Fibroblast of lung (primary cell): ENCODE results near the gene ING5. TPM values are rescaled to one million over a fixed set of nuclear protein-coding genes. Genes with fewer than 3 reads are reported as not detected.

ENCODE experiments used
- DNase-seq, 2 donors: peaks; one replicate each; pipeline versions ENCODE4 v3.0.0 to v3.0.0-alpha.2; 2010; ENCODE audit warnings: low read depth in 2 of 2
- H2AFZ ChIP-seq: 2 replicates; pipeline ENCODE4 v1.5.1; 2012; ENCODE audit warnings: low read length, control low read depth, inconsistent platforms
- H3K27ac ChIP-seq: 2 replicates; pipeline ENCODE4 v1.5.1; 2011; ENCODE audit warnings: low read length, control low read depth; ENCODE audit not compliant: insufficient read depth
- H3K27me3 ChIP-seq: 2 replicates; pipeline ENCODE4 v1.5.1; 2011; ENCODE audit warnings: mild to moderate bottlenecking, low read length; ENCODE audit not compliant: control insufficient read depth, insufficient read depth
- H3K36me3 ChIP-seq: 2 replicates; pipeline ENCODE4 v1.5.1; 2011; ENCODE audit warnings: low read length; ENCODE audit not compliant: control insufficient read depth, insufficient read depth
- H3K4me1 ChIP-seq: 2 replicates; pipeline ENCODE4 v1.5.1; 2011; ENCODE audit warnings: low read length; ENCODE audit not compliant: control insufficient read depth, insufficient read depth; ENCODE audit errors: extremely low read depth
- H3K4me2 ChIP-seq: 2 replicates; pipeline ENCODE4 v1.5.1; 2011; ENCODE audit warnings: low read length, control low read depth; ENCODE audit not compliant: insufficient read depth; ENCODE audit errors: extremely low read depth
- H3K4me3 ChIP-seq, 4 experiments: fragments of 200-600 bp in 1 of 4; sonication (generic) in 1 of 4; replicated peaks in 1 of 4; 2 replicates each; pipeline ENCODE4 v1.5.1; 2011 to 2016; ENCODE audit warnings: low read length in 4 of 4, low read depth in 3 of 4, mild to moderate bottlenecking in 3 of 4, control low read depth in 2 of 4, inconsistent platforms in 1 of 4, mixed read lengths in 1 of 4; ENCODE audit not compliant: insufficient read depth in 1 of 4; ENCODE audit errors: control extremely low read depth in 1 of 4
- H3K79me2 ChIP-seq: 2 replicates; pipeline ENCODE4 v1.5.1; 2012; ENCODE audit warnings: mild to moderate bottlenecking, low read length, inconsistent platforms; ENCODE audit not compliant: control insufficient read depth, insufficient read depth
- H3K9ac ChIP-seq: 2 replicates; pipeline ENCODE4 v1.5.1; 2011; ENCODE audit warnings: mild to moderate bottlenecking, low read length, control low read depth; ENCODE audit not compliant: insufficient read depth
- H3K9me3 ChIP-seq: 2 replicates; pipeline ENCODE4 v1.5.1; 2012; ENCODE audit warnings: low read depth, low read length; ENCODE audit not compliant: control insufficient read depth, insufficient read depth
- H4K20me1 ChIP-seq: 2 replicates; pipeline ENCODE4 v1.5.1; 2011; ENCODE audit warnings: low read length; ENCODE audit not compliant: control insufficient read depth, insufficient read depth; ENCODE audit errors: extremely low read depth
- EZH2 ChIP-seq: IDR thresholded peaks from 2 replicates; pipeline ENCODE4 v1.5.1; 2012; ENCODE audit warnings: low read length, control low read depth, mild to moderate bottlenecking; ENCODE audit errors: missing control alignments
- polyA plus RNA-seq, 2 donors: library from polyadenylated mRNA; depleted of rRNA in 1 of 2; stranded (reverse) in 1 of 2; unstranded in 1 of 2; fragments of >200 nt; gene quantifications; 2 replicates each; pipeline ENCODE4 v1.2.1, GENCODE V29; 2011 to 2012; ENCODE audit warnings: missing spikeins in 1 of 2
- total RNA-seq: library from RNA; depleted of rRNA; stranded (reverse); fragments of >200 nt; gene quantifications from 2 replicates; pipeline ENCODE4 v1.2.1, GENCODE V29; 2014
- TF ChIP-seq, protein P1 (sequence below), 2 donors: IDR thresholded peaks in 1 of 2; conservative IDR thresholded peaks in 1 of 2; 1 replicate in 1 of 2; 2 replicates in 1 of 2; pipeline ENCODE4 v1.5.1; 2011 to 2012; ENCODE audit warnings: low read length in 2 of 2, control low read depth in 1 of 2, inconsistent platforms in 1 of 2, low read depth in 1 of 2, mild to moderate bottlenecking in 1 of 2

Gene ING5
- total and polyA plus RNA-seq, 2 donors (not counting 1 experiment from before 2014, with no cell fraction given) = 17.4 to 27.4 TPM

DNA sequence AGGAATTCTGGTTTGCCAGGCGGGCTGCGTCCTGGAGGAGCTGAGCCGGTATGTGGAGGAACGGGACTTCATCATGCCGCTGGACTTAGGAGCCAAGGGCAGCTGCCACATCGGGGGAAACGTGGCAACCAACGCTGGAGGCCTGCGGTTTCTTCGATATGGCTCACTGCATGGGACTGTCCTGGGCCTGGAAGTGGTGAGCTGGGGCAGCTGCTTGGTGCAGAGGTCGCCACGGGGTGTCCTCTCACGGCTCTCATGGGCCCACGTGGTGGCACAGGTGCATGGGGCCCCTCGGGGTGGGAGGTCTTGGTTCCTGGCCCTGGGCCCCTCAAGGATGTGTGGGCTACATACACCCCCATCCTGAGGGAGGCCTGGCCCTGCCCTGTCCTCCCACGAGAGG lies 41.8 kb downstream of the ING5 start:
- TF ChIP-seq, protein P1, sequence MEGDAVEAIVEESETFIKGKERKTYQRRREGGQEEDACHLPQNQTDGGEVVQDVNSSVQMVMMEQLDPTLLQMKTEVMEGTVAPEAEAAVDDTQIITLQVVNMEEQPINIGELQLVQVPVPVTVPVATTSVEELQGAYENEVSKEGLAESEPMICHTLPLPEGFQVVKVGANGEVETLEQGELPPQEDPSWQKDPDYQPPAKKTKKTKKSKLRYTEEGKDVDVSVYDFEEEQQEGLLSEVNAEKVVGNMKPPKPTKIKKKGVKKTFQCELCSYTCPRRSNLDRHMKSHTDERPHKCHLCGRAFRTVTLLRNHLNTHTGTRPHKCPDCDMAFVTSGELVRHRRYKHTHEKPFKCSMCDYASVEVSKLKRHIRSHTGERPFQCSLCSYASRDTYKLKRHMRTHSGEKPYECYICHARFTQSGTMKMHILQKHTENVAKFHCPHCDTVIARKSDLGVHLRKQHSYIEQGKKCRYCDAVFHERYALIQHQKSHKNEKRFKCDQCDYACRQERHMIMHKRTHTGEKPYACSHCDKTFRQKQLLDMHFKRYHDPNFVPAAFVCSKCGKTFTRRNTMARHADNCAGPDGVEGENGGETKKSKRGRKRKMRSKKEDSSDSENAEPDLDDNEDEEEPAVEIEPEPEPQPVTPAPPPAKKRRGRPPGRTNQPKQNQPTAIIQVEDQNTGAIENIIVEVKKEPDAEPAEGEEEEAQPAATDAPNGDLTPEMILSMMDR (conservative IDR thresholded peaks at IDR 0.05 in 1 of 2, IDR thresholded peaks at IDR 0.05 in 1 of 2; ENCODE audit: low read depth in 1 of 2, low read length in 2 of 2) = no peak
- TF ChIP-seq EZH2 = no peak
- no peak overlapping the region for H3K4me2 ChIP-seq
- no peaks in the 10 kb centered on the region for H3K9me3 ChIP-seq
- no peaks in the 10 kb centered on the region for H4K20me1 ChIP-seq
- DNase-seq = no peak
- no peak overlapping the region for H2AFZ ChIP-seq
- no peaks in the 10 kb centered on the region for H3K27me3 ChIP-seq
- H3K79me2 ChIP-seq = no peaks in the 10 kb centered on the region
- H3K4me1 ChIP-seq = no peaks in the 10 kb centered on the region
- no peak overlapping the region for H3K4me3 ChIP-seq
- no peak overlapping the region for H3K27ac ChIP-seq
- H3K9ac ChIP-seq = no peak overlapping the region
- peaks cover 8% of the 10 kb centered on the region for H3K36me3 ChIP-seq

DNA sequence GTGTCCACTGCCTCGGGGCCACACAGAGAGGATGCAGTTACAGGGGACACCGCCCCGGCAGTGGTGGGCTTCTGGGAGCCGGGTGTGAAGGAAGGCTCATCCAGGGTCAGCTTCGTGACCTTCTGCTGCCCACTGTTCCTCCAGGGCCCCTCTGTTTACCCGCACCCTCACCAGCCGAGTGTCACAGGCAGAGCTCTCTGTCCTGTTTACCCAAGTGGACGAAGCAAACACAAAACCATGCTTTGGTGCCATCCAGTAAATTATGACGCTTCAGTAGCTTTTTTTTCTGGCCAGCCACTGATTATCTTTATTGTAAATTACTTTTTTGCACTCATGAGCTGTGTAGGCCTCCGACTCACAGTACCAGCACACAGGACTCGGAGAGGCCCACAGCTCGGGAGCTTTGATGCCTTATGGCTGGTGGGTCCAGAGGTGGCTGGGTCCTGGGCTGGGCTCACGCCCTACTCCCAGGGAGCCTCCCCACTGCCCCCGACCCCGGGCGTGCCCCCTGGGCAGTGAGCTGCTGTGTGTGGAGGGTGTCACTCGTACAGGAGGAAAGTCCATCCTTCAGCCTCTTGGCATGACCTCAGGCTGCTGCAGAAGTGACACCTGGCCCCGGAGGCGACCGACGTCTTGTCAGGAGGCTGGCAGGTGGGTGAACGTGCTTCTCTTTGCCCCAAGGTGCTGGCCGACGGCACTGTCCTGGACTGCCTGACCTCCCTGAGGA lies 42.4 kb downstream of the ING5 start:
- H3K27me3 ChIP-seq = no peaks in the 10 kb centered on the region
- no peaks in the 10 kb centered on the region for H3K9me3 ChIP-seq
- H3K4me2 ChIP-seq = no peak overlapping the region
- no peaks in the 10 kb centered on the region for H3K79me2 ChIP-seq
- H4K20me1 ChIP-seq = no peaks in the 10 kb centered on the region
- no peak overlapping the region for H3K27ac ChIP-seq
- H3K4me1 ChIP-seq = no peaks in the 10 kb centered on the region
- H3K36me3 ChIP-seq = peaks cover 11% of the 10 kb centered on the region
- no peak overlapping the region for H3K4me3 ChIP-seq
- no peak for TF ChIP-seq EZH2
- TF ChIP-seq, protein P1 (conservative IDR thresholded peaks at IDR 0.05 in 1 of 2, IDR thresholded peaks at IDR 0.05 in 1 of 2; ENCODE audit: low read depth in 1 of 2, low read length in 2 of 2) = no peak
- DNase-seq = no peak
- H3K9ac ChIP-seq = no peak overlapping the region
- H2AFZ ChIP-seq = no peak overlapping the region

DNA sequence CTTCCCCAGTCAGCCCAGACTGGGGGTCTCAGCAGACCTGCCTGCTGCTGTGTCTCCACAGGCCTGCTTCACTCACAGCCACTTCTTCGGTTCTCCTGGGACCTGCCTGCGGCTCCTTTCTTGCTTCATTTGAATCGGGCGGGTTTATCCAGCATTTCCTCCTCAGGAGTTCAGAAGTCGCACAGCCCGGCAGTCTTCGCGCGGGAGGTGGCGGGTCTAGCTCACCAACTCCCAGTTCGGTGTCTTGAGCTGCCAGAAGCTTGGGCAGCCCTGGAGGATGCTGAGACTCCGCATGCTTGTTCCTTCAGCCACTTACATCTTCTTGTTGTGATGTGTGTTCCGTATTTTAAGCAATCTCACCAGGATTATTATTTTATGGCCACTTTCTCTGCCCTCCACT lies 43.4 kb downstream of the ING5 start:
- Histone ChIP-seq H3K4me3 (no peak overlapping the region), H3K4me1 (no peaks in the 10 kb centered on the region), H3K27ac (no peak overlapping the region), H3K4me2 (no peak overlapping the region), H3K36me3 (peaks cover 13% of the 10 kb centered on the region), H3K27me3 (no peaks in the 10 kb centered on the region), H4K20me1 (no peaks in the 10 kb centered on the region), H3K9ac (no peak overlapping the region), H3K9me3 (no peaks in the 10 kb centered on the region), H2AFZ (no peak overlapping the region), H3K79me2 (no peaks in the 10 kb centered on the region)
- no peak for DNase-seq
- no peak for TF ChIP-seq EZH2
- TF ChIP-seq, protein P1 (conservative IDR thresholded peaks at IDR 0.05 in 1 of 2, IDR thresholded peaks at IDR 0.05 in 1 of 2; ENCODE audit: low read depth in 1 of 2, low read length in 2 of 2) = no peak
